Activated CD4-positive, alpha-beta memory T cell treated with anti-CD3 and anti-CD28 coated beads for 36 hours (primary cell): ENCODE results near the gene SP8. TPM values are rescaled to one million over a fixed set of nuclear protein-coding genes. Genes with fewer than 3 reads are reported as not detected.
"Not testable (repeated sequence)": the region's sequence is repeated elsewhere in the genome, so short reads cannot be mapped to it uniquely, and the experiment has no call there.

Source experiments
- CTCF ChIA-PET: fragments of 350-600 bp; sonication (Branson Sonifier 250); formaldehyde crosslinking; loops from one replicate; lab custom pipeline; 2021; ENCODE audit warnings: antibody characterized with exemption, inconsistent platforms; lab: Charles Lee
- POLR2A ChIA-PET: fragments of 350-600 bp; sonication (Branson Sonifier 250); formaldehyde crosslinking; loops from one replicate; lab custom pipeline; 2021; ENCODE audit warnings: antibody characterized with exemption; lab: Charles Lee
- DNase-seq: peaks from one replicate; pipeline ENCODE4 v3.0.0-alpha.2; 2020
- H3K27ac Mint-ChIP-seq: one replicate; pipeline ENCODE4 v1.8.0; 2021; ENCODE audit warnings: mixed read lengths
- H3K27me3 Mint-ChIP-seq: one replicate; pipeline ENCODE4 v1.8.0; 2021; ENCODE audit warnings: mixed read lengths
- H3K36me3 Mint-ChIP-seq: one replicate; pipeline ENCODE4 v1.8.0; 2021; ENCODE audit warnings: mixed read lengths
- H3K4me1 Mint-ChIP-seq: one replicate; pipeline ENCODE4 v1.8.0; 2021; ENCODE audit warnings: low read depth, mixed read lengths
- H3K4me3 Mint-ChIP-seq: one replicate; pipeline ENCODE4 v1.8.0; 2021; ENCODE audit warnings: mild to moderate bottlenecking, mixed read lengths
- H3K9me3 Mint-ChIP-seq: one replicate; pipeline ENCODE4 v1.8.0; 2021; ENCODE audit warnings: mixed read lengths
- intact Hi-C: fragments of 100-400 bp; cut with micrococcal nuclease; formaldehyde crosslinking; loops from one replicate; pipeline ENCODE4 v1.15.1; 2023
- total RNA-seq, 2 experiments: library from RNA; stranded (reverse); gene quantifications; one replicate each; pipeline ENCODE4 v1.2.3, GENCODE V29; 2021

SP8 gene
- total RNA-seq = not detected

- Mint-ChIP-seq H3K27ac (peak within 1 kb of the TSS; percentile 40), H3K36me3 (peaks cover 14% of the 10 kb centered on the region), H3K4me3 (peak within 1 kb of the TSS; percentile 53), H3K9me3 (no peaks in the 10 kb centered on the region), H3K27me3 (peaks cover 73% of the 10 kb centered on the region), H3K4me1 (peaks cover 26% of the 10 kb centered on the region)
- DNase-seq = peak; percentile 43
- POLR2A ChIA-PET = no interaction called here
- CTCF ChIA-PET = interaction anchor here (0.7 kb wide), 1 partner anchor 318 kb away, joined by 3 read pairs; no protein-coding TSS in a partner anchor
- intact Hi-C loops = loop anchor here (1.0 to 10.0 kb wide), 3 partner anchors 9 to 1218 kb away; partner anchors contain the start of gene ITGB8
These were observed at the start of gene SP8 for GRCh38 chr7:20786779-20787659. Gene SP8, minus strand, starts transcription at chr7:20786886. Its CDS starts 88 bp downstream, at chr7:20786798.

- intact Hi-C loops, H3K27ac Mint-ChIP-seq, H3K36me3 Mint-ChIP-seq, H3K4me3 Mint-ChIP-seq, DNase-seq, CTCF ChIA-PET, H3K27me3 Mint-ChIP-seq, H3K4me1 Mint-ChIP-seq, POLR2A ChIA-PET, H3K9me3 Mint-ChIP-seq: not testable (repeated sequence)
These were observed 49.7 kb upstream of the SP8 start for GRCh38 chr7:20836424-20836823.

GRCh38 chr7:20835111-20835750 lies 48.5 kb upstream of the SP8 start:
- H3K4me3 Mint-ChIP-seq = no peak overlapping the region
- CTCF ChIA-PET = no interaction called here
- H3K4me1 Mint-ChIP-seq = no peaks in the 10 kb centered on the region
- DNase-seq = no peak
- no peak overlapping the region for H3K27ac Mint-ChIP-seq
- no peaks in the 10 kb centered on the region for H3K36me3 Mint-ChIP-seq
- peaks cover 2% of the 10 kb centered on the region for H3K27me3 Mint-ChIP-seq
- POLR2A ChIA-PET = no interaction called here
- no peaks in the 10 kb centered on the region for H3K9me3 Mint-ChIP-seq
- intact Hi-C loops = no loop called here

- Mint-ChIP-seq H3K9me3 (no peaks in the 10 kb centered on the region), H3K27ac (no peak overlapping the region), H3K4me1 (no peaks in the 10 kb centered on the region), H3K36me3 (no peaks in the 10 kb centered on the region), H3K27me3 (peaks cover 2% of the 10 kb centered on the region), H3K4me3 (no peak overlapping the region)
- intact Hi-C loops = no loop called here
- DNase-seq = no peak
- ChIA-PET CTCF (no interaction called here), POLR2A (no interaction called here)
These were observed 48.0 kb upstream of the SP8 start for GRCh38 chr7:20834656-20835055.

GRCh38 chr7:20831956-20832355 lies 45.3 kb upstream of the SP8 start:
- Mint-ChIP-seq H3K27ac (no peak overlapping the region), H3K9me3 (no peaks in the 10 kb centered on the region), H3K4me3 (no peak overlapping the region), H3K36me3 (no peaks in the 10 kb centered on the region), H3K27me3 (peaks cover 3% of the 10 kb centered on the region), H3K4me1 (no peaks in the 10 kb centered on the region)
- ChIA-PET CTCF (no interaction called here), POLR2A (no interaction called here)
- no peak for DNase-seq
- intact Hi-C loops = no loop called here

GRCh38 chr7:20831451-20831850 lies 44.8 kb upstream of the SP8 start:
- peaks cover 3% of the 10 kb centered on the region for H3K27me3 Mint-ChIP-seq
- no peaks in the 10 kb centered on the region for H3K4me1 Mint-ChIP-seq

GRCh38 chr7:20828947-20829346 lies 42.3 kb upstream of the SP8 start:
- intact Hi-C loops = no loop called here
- H3K4me1 Mint-ChIP-seq = no peaks in the 10 kb centered on the region
- POLR2A ChIA-PET = no interaction called here
- H3K27me3 Mint-ChIP-seq = peaks cover 3% of the 10 kb centered on the region
- H3K27ac Mint-ChIP-seq = no peak overlapping the region
- CTCF ChIA-PET = no interaction called here
- H3K9me3 Mint-ChIP-seq = no peaks in the 10 kb centered on the region
- H3K36me3 Mint-ChIP-seq = no peaks in the 10 kb centered on the region
- H3K4me3 Mint-ChIP-seq = no peak overlapping the region
- no peak for DNase-seq

More at GRCh38 chr7:20831451-20831850, 44.8 kb upstream of the SP8 start:
- Mint-ChIP-seq H3K9me3 (no peaks in the 10 kb centered on the region), H3K4me3 (no peak overlapping the region), H3K27ac (no peak overlapping the region), H3K36me3 (no peaks in the 10 kb centered on the region)
- intact Hi-C loops = no loop called here
- ChIA-PET POLR2A (no interaction called here), CTCF (no interaction called here)
- no peak for DNase-seq

GRCh38 chr7:20827172-20827571 lies 40.5 kb upstream of the SP8 start:
- POLR2A ChIA-PET = no interaction called here
- intact Hi-C loops = no loop called here
- no peaks in the 10 kb centered on the region for H3K36me3 Mint-ChIP-seq
- no peak overlapping the region for H3K27ac Mint-ChIP-seq
- CTCF ChIA-PET = no interaction called here
- H3K9me3 Mint-ChIP-seq = no peaks in the 10 kb centered on the region
- no peak overlapping the region for H3K4me3 Mint-ChIP-seq
- peaks cover 2% of the 10 kb centered on the region for H3K27me3 Mint-ChIP-seq
- no peaks in the 10 kb centered on the region for H3K4me1 Mint-ChIP-seq
- DNase-seq = no peak

GRCh38 chr7:20826243-20826642 lies 39.6 kb upstream of the SP8 start:
- peaks cover 2% of the 10 kb centered on the region for H3K9me3 Mint-ChIP-seq
- no peak overlapping the region for H3K27ac Mint-ChIP-seq
- H3K4me3 Mint-ChIP-seq = no peak overlapping the region
- ChIA-PET CTCF (no interaction called here), POLR2A (no interaction called here)
- H3K36me3 Mint-ChIP-seq = no peaks in the 10 kb centered on the region
- H3K27me3 Mint-ChIP-seq = peaks cover 1% of the 10 kb centered on the region
- H3K4me1 Mint-ChIP-seq = no peaks in the 10 kb centered on the region
- intact Hi-C loops = no loop called here
- DNase-seq = no peak

- peaks cover 2% of the 10 kb centered on the region for H3K9me3 Mint-ChIP-seq
- POLR2A ChIA-PET = no interaction called here
These were observed 38.9 kb upstream of the SP8 start for GRCh38 chr7:20825555-20825954.

GRCh38 chr7:20821390-20821789 lies 34.7 kb upstream of the SP8 start:
- H3K4me3 Mint-ChIP-seq, intact Hi-C loops, H3K36me3 Mint-ChIP-seq, H3K27ac Mint-ChIP-seq, POLR2A ChIA-PET, H3K4me1 Mint-ChIP-seq, H3K9me3 Mint-ChIP-seq, DNase-seq, H3K27me3 Mint-ChIP-seq, CTCF ChIA-PET: not testable (repeated sequence)

More at GRCh38 chr7:20825555-20825954, 38.9 kb upstream of the SP8 start:
- CTCF ChIA-PET = no interaction called here
- Mint-ChIP-seq H3K4me1 (no peaks in the 10 kb centered on the region), H3K27me3 (peaks cover 1% of the 10 kb centered on the region), H3K36me3 (no peaks in the 10 kb centered on the region), H3K27ac (no peak overlapping the region), H3K4me3 (no peak overlapping the region)
- DNase-seq = no peak
- intact Hi-C loops = no loop called here

GRCh38 chr7:20816372-20816959 lies 29.8 kb upstream of the SP8 start:
- H3K4me3 Mint-ChIP-seq = no peak overlapping the region
- intact Hi-C loops = no loop called here
- DNase-seq = no peak
- CTCF ChIA-PET = no interaction called here
- peaks cover 5% of the 10 kb centered on the region for H3K27me3 Mint-ChIP-seq
- no peaks in the 10 kb centered on the region for H3K4me1 Mint-ChIP-seq
- H3K27ac Mint-ChIP-seq = no peak overlapping the region
- no peaks in the 10 kb centered on the region for H3K36me3 Mint-ChIP-seq
- POLR2A ChIA-PET = no interaction called here
- H3K9me3 Mint-ChIP-seq = peaks cover 2% of the 10 kb centered on the region
